NCI-H2227 treated with DMSO at 0.1 percent for 48 hours (cell line): Measurements from ENCODE around the gene CASTOR2.
"Not testable (repeated sequence)": the region's sequence is repeated elsewhere in the genome, so short reads cannot be mapped to it uniquely, and the experiment has no call there.

Experiments used
- DNase-seq: peaks from one replicate; lab custom pipeline; 2025; lab: John Stamatoyannopoulos, UW

The CASTOR2 gene

GRCh38 chr7:75050501-75050900 is 86.0 kb downstream of the CASTOR2 start:
- DNase-seq, result no peak

DNA sequence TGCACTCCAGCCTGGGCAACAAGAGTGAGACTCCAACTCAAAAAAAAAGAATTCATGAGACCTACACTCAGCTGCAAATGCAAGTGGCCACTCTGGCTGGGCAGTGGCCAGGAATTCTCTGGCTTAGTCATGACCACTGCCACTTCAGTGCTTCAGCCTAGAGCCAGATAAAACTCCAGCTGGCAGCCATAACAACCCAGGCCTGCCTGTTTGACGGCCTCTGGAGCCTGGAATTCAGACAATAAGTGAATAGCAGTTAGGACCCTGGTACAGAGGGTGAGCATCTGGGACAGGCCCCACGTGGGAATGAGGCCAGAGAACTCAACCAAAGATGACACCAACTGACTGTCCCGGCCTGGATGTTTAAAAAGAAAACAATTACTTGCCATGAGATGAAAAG is 90.2 kb downstream of the CASTOR2 start:
- no peak for DNase-seq

DNA sequence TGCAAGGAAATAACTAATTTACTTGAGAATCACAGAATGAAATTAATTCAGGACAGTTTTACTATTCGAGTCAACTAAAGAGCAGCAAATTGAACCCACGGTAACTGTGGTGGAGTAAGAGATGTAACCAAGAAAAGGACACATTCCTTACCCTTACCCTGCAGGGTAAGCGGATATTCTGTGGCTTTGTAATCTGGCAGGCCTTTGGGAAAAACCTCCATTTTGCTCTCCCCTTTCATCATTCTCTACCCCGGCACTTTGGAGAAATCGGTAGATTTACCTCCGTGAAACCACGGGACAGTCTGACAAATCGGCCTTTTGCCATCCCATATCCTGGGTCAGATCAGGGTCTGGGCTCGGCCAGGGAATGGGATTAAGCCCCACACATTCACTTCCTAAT is 90.7 kb downstream of the CASTOR2 start:
- no peak for DNase-seq

GRCh38 chr7:75055830-75056772 is 91.6 kb downstream of the CASTOR2 start:
- DNase-seq, result no peak

DNA sequence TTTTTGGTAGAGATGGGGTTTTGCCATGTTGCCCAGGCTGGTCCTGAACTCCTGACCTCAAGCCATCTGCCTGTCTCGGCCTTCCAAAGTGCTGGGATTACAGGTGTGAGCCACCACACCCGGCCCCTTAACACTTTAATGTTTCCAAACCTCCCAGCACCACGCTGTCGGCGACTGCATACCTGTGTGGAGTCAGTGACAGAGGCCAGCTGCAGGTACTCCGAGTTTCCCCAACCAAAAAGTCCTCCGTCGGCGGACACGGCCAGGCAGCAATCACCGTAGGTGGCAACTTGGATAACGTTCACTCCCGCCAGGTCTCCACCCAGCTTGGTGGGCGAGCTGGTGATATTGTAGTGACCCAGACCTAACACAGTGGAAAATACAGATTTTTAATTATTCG is 93.9 kb downstream of the CASTOR2 start:
- no peak for DNase-seq

GRCh38 chr7:75064291-75064690 is 99.8 kb downstream of the CASTOR2 start:
- no peak for DNase-seq

- DNase-seq, result no peak
Measured at GRCh38 chr7:75064801-75065200, 100.3 kb downstream of the CASTOR2 start.

DNA sequence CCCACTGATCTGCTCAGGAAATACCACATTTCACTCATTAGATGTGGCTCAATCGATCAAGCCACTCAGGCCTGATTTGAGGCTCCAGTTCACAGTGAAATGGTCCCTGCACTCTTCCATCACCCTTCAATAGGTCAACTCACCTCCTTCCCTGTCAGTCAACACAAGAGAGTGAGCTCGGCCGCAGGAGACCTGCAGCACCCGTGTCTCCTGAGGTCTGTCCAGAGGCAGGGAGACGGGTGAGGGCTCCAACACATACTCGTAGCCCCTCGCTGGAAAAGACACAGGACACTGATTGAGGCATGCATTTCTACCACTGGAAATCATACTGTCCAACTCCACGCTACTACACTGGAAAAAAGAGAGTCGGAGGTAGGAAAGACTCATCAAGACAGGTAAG is 102.0 kb downstream of the CASTOR2 start:
- DNase-seq, result no peak

DNA sequence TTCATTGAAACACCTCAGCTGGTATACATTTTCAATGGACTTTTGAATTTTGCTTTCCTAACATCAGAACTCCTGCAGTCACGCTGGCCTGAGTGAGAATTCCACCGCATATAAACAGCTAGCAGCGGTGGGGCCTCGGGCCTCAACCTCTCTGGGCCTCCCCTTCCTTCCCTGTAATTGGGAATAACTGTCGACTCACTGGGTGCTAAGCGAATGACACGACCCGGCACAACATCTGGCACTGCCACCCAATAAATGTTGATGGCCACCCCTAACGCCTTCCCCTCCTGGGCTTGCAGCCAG is 108.4 kb downstream of the CASTOR2 start:
- no peak for DNase-seq

DNA sequence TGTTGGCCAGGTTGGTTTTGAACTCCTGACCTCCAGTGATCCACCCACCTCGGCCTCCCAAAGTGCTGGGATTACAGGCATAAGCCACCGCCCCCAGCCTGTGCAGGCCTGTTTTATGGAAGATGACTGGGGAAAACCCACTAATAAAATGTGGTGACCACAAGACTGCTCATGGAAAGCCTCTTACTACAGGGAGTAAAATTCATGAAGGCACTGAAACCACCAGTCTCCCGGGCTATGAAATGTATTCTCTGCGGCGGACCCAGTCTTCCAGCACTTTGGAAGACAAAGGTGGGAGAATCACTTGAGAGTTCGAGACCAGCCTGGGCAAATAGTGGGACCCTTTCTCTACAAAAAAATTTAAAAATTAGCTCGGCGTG is 109.7 kb downstream of the CASTOR2 start:
- not testable (repeated sequence) for DNase-seq
